BJ (cell line): ENCODE data around the gene PIK3C3. TPM values are rescaled to one million over a fixed set of nuclear protein-coding genes. Genes with fewer than 3 reads are reported as not detected.

Experiments used
- CTCF ChIA-PET: fragments of 350-600 bp; formaldehyde crosslinking; extraction: SDS; loops from one replicate; lab custom pipeline; 2021; ENCODE audit warnings: antibody characterized with exemption, inconsistent platforms; lab: Yijun Ruan, JAX
- POLR2A ChIA-PET: fragments of 300-600 bp; sonication (Branson Sonifier 250); formaldehyde crosslinking; extraction: SDS; loops from one replicate; lab custom pipeline; 2021; ENCODE audit warnings: antibody characterized with exemption; lab: Charles Lee
- DNase-seq: peaks from one replicate; pipeline ENCODE4 v3.0.0-alpha.2; 2011; ENCODE audit warnings: low read depth
- H3K27me3 ChIP-seq: 2 replicates; pipeline ENCODE4 v1.6.0; 2011; ENCODE audit warnings: low read length; ENCODE audit not compliant: control insufficient read depth, insufficient read depth
- H3K36me3 ChIP-seq: 2 replicates; pipeline ENCODE4 v1.5.1; 2011; ENCODE audit warnings: low read length; ENCODE audit not compliant: control insufficient read depth, insufficient read depth
- H3K4me3 ChIP-seq: 2 replicates; pipeline ENCODE4 v1.5.1; 2011; ENCODE audit warnings: low read depth, mild to moderate bottlenecking, control low read depth, low read length
- polyA plus RNA-seq: library from polyadenylated mRNA; depleted of rRNA; stranded (reverse); fragments of >200 nt; gene quantifications from 2 replicates; pipeline ENCODE4 v1.2.3, GENCODE V29; 2011
- TF ChIP-seq, protein P1 (sequence below): IDR thresholded peaks from 2 replicates; pipeline ENCODE4 v1.5.1; 2011; ENCODE audit warnings: low read depth, mild to moderate bottlenecking, control low read depth, inconsistent platforms, low read length, moderate library complexity; ENCODE audit not compliant: insufficient read depth

The PIK3C3 gene
- polyA plus RNA-seq, 1 experiment = 45.3 TPM

DNA sequence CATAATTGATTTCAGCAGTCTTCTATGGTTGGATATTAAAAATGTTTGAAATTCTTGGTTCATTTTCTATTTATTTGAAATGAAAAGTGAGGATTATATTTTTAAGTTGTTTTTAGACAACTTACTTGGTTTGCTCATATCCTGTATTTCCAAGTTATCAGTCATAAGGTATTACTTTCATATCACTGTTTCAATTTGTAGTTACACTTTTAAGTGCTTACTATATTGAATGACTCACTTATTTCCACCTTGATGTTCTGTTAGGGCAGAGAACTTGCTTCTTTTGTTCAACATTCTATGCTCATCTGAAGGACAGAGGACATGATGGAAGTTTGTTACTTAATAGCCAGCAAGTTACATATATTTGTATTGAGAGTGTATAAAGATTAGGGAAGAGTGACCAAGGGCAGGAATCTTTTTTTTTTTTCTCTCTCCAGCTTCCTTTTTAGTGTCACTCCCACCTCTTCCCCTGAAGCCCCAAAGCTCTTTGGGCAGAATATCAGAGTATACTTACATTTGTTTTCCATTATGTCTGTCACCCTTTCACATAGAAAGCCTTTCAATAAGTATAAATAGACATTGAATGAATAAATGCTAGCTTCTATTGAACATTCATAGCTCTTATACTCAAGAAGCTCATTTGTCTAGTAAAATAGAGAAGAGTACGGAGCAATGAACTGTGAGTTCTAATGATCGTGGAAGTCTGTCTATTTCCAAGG is 28.1 kb downstream of the PIK3C3 start:
- peaks cover 2% of the 10 kb centered on the region; the same call in 1 of the 2 replicates for H3K36me3 ChIP-seq
- H3K27me3 ChIP-seq = no peaks in the 10 kb centered on the region
- TF ChIP-seq, protein P1, sequence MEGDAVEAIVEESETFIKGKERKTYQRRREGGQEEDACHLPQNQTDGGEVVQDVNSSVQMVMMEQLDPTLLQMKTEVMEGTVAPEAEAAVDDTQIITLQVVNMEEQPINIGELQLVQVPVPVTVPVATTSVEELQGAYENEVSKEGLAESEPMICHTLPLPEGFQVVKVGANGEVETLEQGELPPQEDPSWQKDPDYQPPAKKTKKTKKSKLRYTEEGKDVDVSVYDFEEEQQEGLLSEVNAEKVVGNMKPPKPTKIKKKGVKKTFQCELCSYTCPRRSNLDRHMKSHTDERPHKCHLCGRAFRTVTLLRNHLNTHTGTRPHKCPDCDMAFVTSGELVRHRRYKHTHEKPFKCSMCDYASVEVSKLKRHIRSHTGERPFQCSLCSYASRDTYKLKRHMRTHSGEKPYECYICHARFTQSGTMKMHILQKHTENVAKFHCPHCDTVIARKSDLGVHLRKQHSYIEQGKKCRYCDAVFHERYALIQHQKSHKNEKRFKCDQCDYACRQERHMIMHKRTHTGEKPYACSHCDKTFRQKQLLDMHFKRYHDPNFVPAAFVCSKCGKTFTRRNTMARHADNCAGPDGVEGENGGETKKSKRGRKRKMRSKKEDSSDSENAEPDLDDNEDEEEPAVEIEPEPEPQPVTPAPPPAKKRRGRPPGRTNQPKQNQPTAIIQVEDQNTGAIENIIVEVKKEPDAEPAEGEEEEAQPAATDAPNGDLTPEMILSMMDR = no peak
- no peak for DNase-seq
- CTCF ChIA-PET = interaction anchor here (1.2 kb wide), 1 partner anchor 13 kb away, joined by 3 read pairs; no protein-coding TSS in a partner anchor
- H3K4me3 ChIP-seq = no peak overlapping the region
- POLR2A ChIA-PET = no interaction called here

DNA sequence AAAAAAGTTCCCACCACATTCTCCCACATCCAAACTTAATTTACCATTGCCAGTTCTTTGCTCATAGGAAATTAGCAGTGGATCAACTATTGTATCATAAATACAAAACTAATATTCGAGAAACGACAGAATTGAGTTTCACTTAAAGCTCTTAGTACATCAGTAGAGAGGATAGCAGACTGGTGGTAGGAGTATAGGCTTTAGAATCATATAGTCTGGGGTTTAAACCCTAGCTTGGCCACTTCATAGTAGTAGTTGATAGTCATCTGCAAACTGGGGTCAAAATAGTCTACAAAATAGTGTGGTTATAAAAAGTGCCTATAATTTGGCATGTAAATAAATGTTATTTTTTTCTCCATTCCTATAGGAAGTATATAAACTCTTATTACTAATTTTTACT is 30.9 kb downstream of the PIK3C3 start:
- ChIA-PET CTCF (interaction anchor here (0.9 to 1.3 kb wide), 2 partner anchors 42 to 80 kb away, joined by 3 to 4 read pairs; no protein-coding TSS in a partner anchor), POLR2A (no interaction called here)
- Histone ChIP-seq H3K4me3 (no peak overlapping the region), H3K27me3 (no peaks in the 10 kb centered on the region), H3K36me3 (peaks cover 2% of the 10 kb centered on the region; the same call in 1 of the 2 replicates)
- no peak for DNase-seq
- TF ChIP-seq, protein P1 = no peak

DNA sequence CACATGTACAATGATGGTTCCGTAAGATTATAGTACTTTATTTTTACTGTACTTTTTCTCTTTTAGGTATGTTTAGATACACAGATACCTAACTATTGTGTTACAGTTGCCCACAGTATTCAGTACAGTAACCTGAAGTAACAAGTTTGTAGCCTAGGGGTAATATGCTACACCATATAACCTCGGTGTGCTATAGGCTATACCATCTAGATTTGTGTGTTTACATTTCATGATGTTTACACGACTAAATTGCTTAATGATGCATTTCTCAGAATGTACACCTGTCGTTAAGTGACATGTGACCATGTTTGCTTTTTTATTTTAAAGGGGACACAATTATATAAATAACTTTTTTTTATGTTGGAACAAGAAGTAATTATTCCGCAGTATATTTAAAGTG is 34.5 kb downstream of the PIK3C3 start:
- no peak for DNase-seq
- CTCF ChIA-PET = no interaction called here
- H3K36me3 ChIP-seq = peaks cover 2% of the 10 kb centered on the region; the same call in 1 of the 2 replicates
- POLR2A ChIA-PET = no interaction called here
- no peaks in the 10 kb centered on the region for H3K27me3 ChIP-seq
- TF ChIP-seq, protein P1 = no peak
- H3K4me3 ChIP-seq = no peak overlapping the region

DNA sequence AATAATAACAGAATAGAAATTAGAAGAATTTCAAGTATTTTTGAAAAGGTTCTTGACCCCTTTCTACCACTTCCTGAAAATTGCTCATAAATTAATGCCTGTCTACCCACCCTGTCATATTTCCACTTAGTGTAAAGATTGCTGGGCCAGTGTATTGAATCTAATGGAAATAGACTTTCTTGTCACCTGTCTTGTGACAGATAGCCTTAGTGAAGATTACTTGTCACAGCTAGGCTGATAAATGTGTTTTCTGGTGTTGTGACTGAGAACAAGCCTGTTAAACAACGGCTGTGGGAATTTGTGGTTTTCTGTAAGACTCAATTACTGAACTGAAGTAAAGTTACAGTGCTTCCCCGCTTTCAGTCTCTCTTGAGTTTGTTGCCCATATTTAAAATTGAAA is 37.0 kb downstream of the PIK3C3 start:
- no peak overlapping the region for H3K4me3 ChIP-seq
- TF ChIP-seq, protein P1 = no peak
- no peaks in the 10 kb centered on the region for H3K27me3 ChIP-seq
- no peaks in the 10 kb centered on the region; the same call in 1 of the 2 replicates for H3K36me3 ChIP-seq
- CTCF ChIA-PET = interaction anchor here (0.6 kb wide), 1 partner anchor 36 kb away, joined by 3 read pairs; no protein-coding TSS in a partner anchor
- no peak for DNase-seq
- POLR2A ChIA-PET = no interaction called here

DNA sequence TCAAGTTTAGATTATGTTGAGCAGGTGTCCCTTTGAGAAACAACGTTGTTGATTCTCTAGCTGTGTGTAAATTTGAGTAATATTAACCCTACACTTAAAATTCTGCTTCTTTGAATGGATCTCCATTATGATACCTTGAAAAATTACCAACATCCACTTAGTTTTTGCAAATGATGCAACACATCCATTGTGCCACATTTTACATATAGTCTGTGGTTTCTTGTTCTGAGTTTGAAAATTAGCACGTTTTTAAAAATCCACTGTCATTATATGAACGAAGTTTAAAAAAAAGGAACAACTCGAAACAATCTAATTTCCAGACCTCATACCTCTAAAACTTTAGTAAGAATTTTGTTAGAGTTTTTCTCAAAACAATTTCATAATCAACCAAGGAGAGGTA is 37.7 kb downstream of the PIK3C3 start:
- Histone ChIP-seq H3K27me3 (no peaks in the 10 kb centered on the region), H3K4me3 (no peak overlapping the region), H3K36me3 (no peaks in the 10 kb centered on the region; the same call in 1 of the 2 replicates)
- DNase-seq = no peak
- CTCF ChIA-PET = interaction anchor here (0.6 kb wide), 1 partner anchor 45 kb away, joined by 3 read pairs; no protein-coding TSS in a partner anchor
- TF ChIP-seq, protein P1 = no peak
- POLR2A ChIA-PET = no interaction called here
